Breast epithelium (tissue), 4 donors: ENCODE data around the gene MCL1. TPM values are rescaled to one million over a fixed set of nuclear protein-coding genes. Genes with fewer than 3 reads are reported as not detected.
"Not testable (repeated sequence)": the region's sequence is repeated elsewhere in the genome, so short reads cannot be mapped to it uniquely, and the experiment has no call there.

Experiments used
- DNase-seq, 2 donors: peaks; one replicate each; pipeline ENCODE4 v3.0.0-alpha.2; 2019; ENCODE audit warnings: low spot score in 2 of 2
- H3K27ac ChIP-seq, 2 donors: fragments of 200-600 bp; sonication (generic) in 1 of 2; one replicate each; pipeline ENCODE4 v1.5.1; 2016 to 2019; ENCODE audit warnings: mild to moderate bottlenecking in 1 of 2
- H3K27me3 ChIP-seq, 2 donors: fragments of 200-600 bp; sonication (generic) in 1 of 2; one replicate each; pipeline versions ENCODE4 v1.5.1 to v1.6.0; 2017 to 2019; ENCODE audit warnings: control low read depth in 1 of 2, mild to moderate bottlenecking in 1 of 2
- H3K36me3 ChIP-seq: fragments of 200-600 bp; one replicate; pipeline ENCODE4 v1.5.1; 2019
- H3K4me1 ChIP-seq, 2 donors: fragments of 200-600 bp; sonication (generic); one replicate each; pipeline ENCODE4 v1.5.1; 2016 to 2019; ENCODE audit warnings: control low read depth in 1 of 2
- H3K4me3 ChIP-seq, 3 donors: fragments of 200-600 bp; sonication (generic); 1 replicate in 2 of 3; 2 replicates in 1 of 3; pipeline ENCODE4 v1.5.1; 2016 to 2019; ENCODE audit warnings: mild to moderate bottlenecking in 3 of 3, moderate library complexity in 2 of 3
- H3K9me3 ChIP-seq, 2 donors: fragments of 200-600 bp; sonication (generic) in 1 of 2; one replicate each; pipeline ENCODE4 v1.5.1; 2016 to 2019; ENCODE audit warnings: control low read depth in 1 of 2
- CTCF ChIP-seq, 3 donors: fragments of 450-650 bp; IDR thresholded peaks; one replicate each; pipeline ENCODE4 v1.5.1; 2016 to 2017; ENCODE audit warnings: antibody characterized with exemption in 3 of 3, mild to moderate bottlenecking in 3 of 3, moderate library complexity in 3 of 3
- POLR2A ChIP-seq: fragments of 450-650 bp; IDR thresholded peaks from one replicate; pipeline ENCODE4 v1.6.1; 2016; ENCODE audit warnings: antibody characterized with exemption, mild to moderate bottlenecking, moderate library complexity
- POLR2AphosphoS5 ChIP-seq, 3 donors: sonication (generic); formaldehyde crosslinking; IDR thresholded peaks; one replicate each; pipeline ENCODE4 v1.6.1; 2017; ENCODE audit warnings: antibody characterized with exemption in 3 of 3
- intact Hi-C: fragments of 100-400 bp; cut with DNase I; formaldehyde crosslinking; loops from one replicate; pipeline ENCODE4 v1.15.1; 2023; ENCODE audit warnings: low total_unique reads
- total RNA-seq, 3 donors: library from RNA; depleted of rRNA; stranded (reverse); fragments of >200 nt; gene quantifications; one replicate each; pipeline ENCODE4 v1.1.0, GENCODE V29; 2016

MCL1 gene
- total RNA-seq, 3 donors from 2014 or later, result 257 to 535 (median 333) TPM

DNA sequence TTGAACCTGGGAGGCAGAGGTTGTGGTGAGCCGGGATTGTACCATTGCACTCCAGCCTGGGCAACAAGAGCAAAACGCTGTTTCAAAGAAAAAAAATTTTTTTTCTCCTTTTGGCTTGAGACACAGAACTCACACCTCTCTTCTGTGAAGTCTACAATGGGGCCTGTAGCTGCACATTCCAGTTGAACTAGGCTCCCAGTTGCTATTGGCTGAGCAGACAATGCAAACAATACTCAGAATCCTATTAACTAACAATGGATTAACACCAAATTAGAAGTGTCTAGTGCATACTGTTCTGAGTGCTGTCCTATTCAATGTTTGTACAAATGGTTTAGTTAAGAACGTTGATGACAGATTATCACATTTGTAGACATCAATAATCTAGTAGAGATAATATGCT, 17.6 kb upstream of the MCL1 start:
- TF ChIP-seq CTCF (IDR thresholded peaks at IDR 0.05), result no peak
- no peak for TF ChIP-seq POLR2A
- no peak for TF ChIP-seq POLR2AphosphoS5 (IDR thresholded peaks at IDR 0.05)
- no peaks in the 10 kb centered on the region for H3K27me3 ChIP-seq
- no peak overlapping the region for H3K4me3 ChIP-seq
- no peaks in the 10 kb centered on the region for H3K9me3 ChIP-seq
- no peak for DNase-seq
- intact Hi-C loops, result no loop called here
- H3K36me3 ChIP-seq, result no peaks in the 10 kb centered on the region
- H3K27ac ChIP-seq, result no peak overlapping the region
- H3K4me1 ChIP-seq, result no peaks in the 10 kb centered on the region

DNA sequence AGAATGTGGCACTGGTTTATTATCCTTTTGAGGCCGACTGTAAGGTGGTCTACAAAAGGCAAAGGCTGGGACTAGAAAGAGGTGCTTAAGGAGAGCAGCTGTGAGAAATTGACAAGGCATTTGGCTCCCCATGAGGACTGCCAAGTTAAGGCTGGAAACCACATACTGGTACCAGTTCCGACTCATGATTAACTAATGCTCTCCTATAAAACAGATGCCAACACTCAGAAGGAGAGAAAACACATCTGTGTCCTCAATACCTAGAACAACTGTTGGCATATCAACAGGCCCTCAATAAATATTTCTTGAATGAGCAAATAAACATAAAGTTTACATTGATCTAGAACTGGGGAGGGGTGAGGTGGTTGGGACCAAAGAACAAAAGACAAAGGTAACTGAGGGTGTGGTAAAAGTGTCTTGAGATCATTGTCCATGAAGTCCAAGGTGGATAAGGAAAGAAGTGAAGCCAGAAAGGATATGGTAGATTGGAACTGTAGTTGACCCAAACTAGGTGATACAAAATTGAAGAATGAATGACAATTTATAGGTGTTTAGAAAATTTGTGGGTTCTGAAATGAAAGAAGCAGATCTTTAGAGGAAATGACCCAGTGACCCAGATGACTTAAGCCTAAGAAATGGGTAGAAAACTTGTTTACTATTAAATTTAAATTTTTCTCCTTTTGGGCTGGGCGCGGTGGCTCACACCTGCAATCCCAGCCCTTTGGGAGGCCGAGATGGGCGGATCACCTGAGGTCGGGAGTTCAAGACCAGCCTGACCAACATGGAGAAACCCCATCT, 16.9 kb upstream of the MCL1 start:
- Histone ChIP-seq H3K27ac (no peak overlapping the region), H3K9me3 (no peaks in the 10 kb centered on the region), H3K36me3 (no peaks in the 10 kb centered on the region), H3K4me1 (no peaks in the 10 kb centered on the region), H3K27me3 (no peaks in the 10 kb centered on the region), H3K4me3 (no peak overlapping the region)
- intact Hi-C loops, result no loop called here
- DNase-seq, result no peak
- no peak for TF ChIP-seq POLR2A
- TF ChIP-seq CTCF (IDR thresholded peaks at IDR 0.05), result no peak
- no peak for TF ChIP-seq POLR2AphosphoS5 (IDR thresholded peaks at IDR 0.05)

- no peaks in the 10 kb centered on the region for H3K9me3 ChIP-seq
- H3K4me1 ChIP-seq, result no peaks in the 10 kb centered on the region
- H3K36me3 ChIP-seq, result no peaks in the 10 kb centered on the region
- no peak overlapping the region for H3K4me3 ChIP-seq
- no peak for DNase-seq
- no peaks in the 10 kb centered on the region for H3K27me3 ChIP-seq
- intact Hi-C loops, result no loop called here
- no peak for TF ChIP-seq CTCF (IDR thresholded peaks at IDR 0.05)
- TF ChIP-seq POLR2A, result no peak
- TF ChIP-seq POLR2AphosphoS5 (IDR thresholded peaks at IDR 0.05), result no peak
- no peak overlapping the region for H3K27ac ChIP-seq
Measured at GRCh38 chr1:150582371-150582770, 3.0 kb upstream of the MCL1 start.

DNA sequence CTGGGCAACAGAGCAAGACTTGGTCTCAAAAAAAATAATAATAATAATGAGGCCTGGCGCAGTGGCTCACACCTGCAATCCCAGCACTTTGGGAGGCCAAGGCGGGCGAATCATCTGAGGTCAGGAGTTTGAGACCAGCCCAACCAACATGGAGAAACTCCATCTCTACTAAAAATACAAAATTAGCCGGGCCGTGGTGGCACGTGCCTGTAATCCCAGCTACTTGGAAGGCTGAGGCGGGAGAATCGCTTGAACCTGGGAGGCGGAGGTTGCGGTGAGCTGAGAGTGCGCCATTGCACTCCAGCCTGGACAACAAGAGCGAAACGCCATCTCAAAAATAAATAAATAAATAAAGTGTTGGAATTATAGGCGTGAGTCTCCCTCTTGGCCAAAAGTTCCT, 2.6 kb upstream of the MCL1 start:
- DNase-seq, H3K27ac ChIP-seq, H3K27me3 ChIP-seq, intact Hi-C loops, H3K9me3 ChIP-seq, H3K4me3 ChIP-seq, H3K36me3 ChIP-seq, H3K4me1 ChIP-seq: not testable (repeated sequence)

DNA sequence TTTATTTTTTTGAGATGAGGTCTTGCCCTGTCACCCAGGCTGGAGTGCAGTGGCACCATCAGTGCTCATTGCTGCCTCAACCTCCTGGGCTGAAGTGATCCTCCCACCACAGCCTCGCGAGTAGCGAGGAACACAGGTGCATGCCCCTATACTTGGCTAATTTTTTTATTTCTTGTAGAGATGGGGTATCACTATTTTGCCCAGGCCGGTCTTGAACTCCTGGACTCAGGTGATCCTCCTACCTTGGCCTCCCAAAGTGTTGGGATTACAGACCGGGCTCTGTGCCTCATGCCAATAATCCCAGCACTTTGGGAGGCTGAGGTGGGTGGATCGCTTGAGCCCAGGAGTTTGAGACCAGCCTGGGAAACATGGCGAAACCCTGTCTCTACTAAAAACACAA, 2.0 kb upstream of the MCL1 start:
- DNase-seq, H3K9me3 ChIP-seq, H3K27me3 ChIP-seq, H3K4me1 ChIP-seq, H3K27ac ChIP-seq, H3K36me3 ChIP-seq, H3K4me3 ChIP-seq, intact Hi-C loops: not testable (repeated sequence)

GRCh38 chr1:150580966-150581365, 1.6 kb upstream of the MCL1 start:
- H3K27ac ChIP-seq, H3K4me1 ChIP-seq, H3K4me3 ChIP-seq, H3K9me3 ChIP-seq, DNase-seq, H3K27me3 ChIP-seq, H3K36me3 ChIP-seq, intact Hi-C loops: not testable (repeated sequence)
